H1 (cell line): Measurements from ENCODE around the gene AKR1D1. TPM values are rescaled to one million over a fixed set of nuclear protein-coding genes. Genes with fewer than 3 reads are reported as not detected.

ENCODE experiments used
- CTCF ChIA-PET: fragments of 300-600 bp; sonication (Branson Sonifier 250); formaldehyde crosslinking; loops from one replicate; lab custom pipeline; 2021; ENCODE audit not compliant: partially characterized antibody; lab: Charles Lee
- POLR2A ChIA-PET: fragments of 300-600 bp; sonication (Branson Sonifier 250); formaldehyde crosslinking; loops from one replicate; lab custom pipeline; 2021; ENCODE audit warnings: inconsistent platforms; ENCODE audit not compliant: partially characterized antibody; lab: Charles Lee
- DNase-seq, 2 experiments: peaks; one replicate each; pipeline versions ENCODE4 v3.0.0 to v3.0.0-alpha.2; 2010 to 2022; ENCODE audit warnings: low spot score in 2 of 2, low read depth in 1 of 2, mixed read lengths in 1 of 2
- FAIRE-seq: peaks from 2 replicates; lab custom pipeline; 2011; peaks lifted over from hg19 to GRCh38; lab: Jason Lieb, UNC
- H2AFZ ChIP-seq: 2 replicates; pipeline ENCODE4 v1.8.1; 2012; ENCODE audit warnings: low read length, inconsistent platforms
- H2AK5ac ChIP-seq: 2 replicates; pipeline ENCODE4 v1.6.1; 2013; ENCODE audit warnings: low read depth, low read length
- H2BK120ac ChIP-seq: replicated peaks from 2 replicates; pipeline ENCODE3; 2013; ENCODE audit warnings: low read depth, low read length, inconsistent platforms
- H2BK12ac ChIP-seq: 2 replicates; pipeline ENCODE4 v1.6.1; 2013; ENCODE audit warnings: low read depth, low read length
- H2BK15ac ChIP-seq: 2 replicates; pipeline ENCODE4 v1.6.1; 2013; ENCODE audit warnings: low read length
- H2BK20ac ChIP-seq: 2 replicates; pipeline ENCODE4 v1.6.1; 2013; ENCODE audit warnings: low read length
- H2BK5ac ChIP-seq: 2 replicates; pipeline ENCODE4 v1.6.1; 2013; ENCODE audit warnings: low read depth, low read length
- H3K14ac ChIP-seq: 2 replicates; pipeline ENCODE4 v1.6.1; 2013; ENCODE audit warnings: inconsistent platforms; ENCODE audit not compliant: insufficient read length
- H3K18ac ChIP-seq: 2 replicates; pipeline ENCODE4 v1.6.1; 2013; ENCODE audit warnings: low read length; ENCODE audit errors: extremely low read depth
- H3K23ac ChIP-seq: 2 replicates; pipeline ENCODE4 v1.6.1; 2013; ENCODE audit warnings: inconsistent platforms; ENCODE audit not compliant: insufficient read length
- H3K23me2 ChIP-seq: 2 replicates; pipeline ENCODE4 v1.6.1; 2013; ENCODE audit warnings: low read depth, low read length
- H3K27ac ChIP-seq: 2 replicates; pipeline ENCODE4 v1.6.1; 2011; ENCODE audit warnings: low read depth, low read length, inconsistent platforms
- H3K27me3 ChIP-seq, 4 experiments: replicated peaks in 1 of 4; 1 replicate in 1 of 4; 2 replicates in 3 of 4; pipeline versions ENCODE4 v1.6.1 to v1.8.1; 2011 to 2013; ENCODE audit warnings: low read length in 3 of 4, mild to moderate bottlenecking in 3 of 4, inconsistent platforms in 2 of 4, mixed read lengths in 2 of 4, moderate library complexity in 1 of 4; ENCODE audit not compliant: control insufficient read depth in 3 of 4, insufficient read depth in 3 of 4; ENCODE audit errors: extremely low read depth in 1 of 4
- H3K36me3 ChIP-seq, 4 experiments: 2 replicates each; pipeline versions ENCODE4 v1.6.1 to v1.8.1; 2011 to 2013; ENCODE audit warnings: mild to moderate bottlenecking in 4 of 4, low read length in 3 of 4, moderate library complexity in 2 of 4, control low read depth in 1 of 4, inconsistent platforms in 1 of 4; ENCODE audit not compliant: insufficient read depth in 4 of 4, control insufficient read depth in 2 of 4
- H3K4ac ChIP-seq: replicated peaks from 2 replicates; pipeline ENCODE3; 2013; ENCODE audit warnings: low read length, low read depth, mixed read lengths, inconsistent platforms; ENCODE audit not compliant: insufficient read length
- H3K4me1 ChIP-seq, 4 experiments: replicated peaks in 1 of 4; 1 replicate in 1 of 4; 2 replicates in 3 of 4; pipeline versions ENCODE4 v1.6.1 to v1.8.1; 2011 to 2013; ENCODE audit warnings: low read length in 3 of 4, inconsistent platforms in 2 of 4, mixed read lengths in 1 of 4; ENCODE audit not compliant: insufficient read depth in 4 of 4, control insufficient read depth in 3 of 4
- H3K4me2 ChIP-seq, 2 experiments: 2 replicates each; pipeline versions ENCODE4 v1.6.1 to v1.8.1; 2011 to 2013; ENCODE audit warnings: low read depth in 2 of 2, low read length in 2 of 2, control low read depth in 1 of 2, inconsistent platforms in 1 of 2, mild to moderate bottlenecking in 1 of 2; ENCODE audit not compliant: insufficient read depth in 1 of 2
- H3K4me3 ChIP-seq, 4 experiments: fragments of 200-600, 300-600 bp in 1 of 4; sonication (generic), shearing (Covaris generic), sonication (Bioruptor Twin) in 1 of 4; 2 replicates each; pipeline versions ENCODE4 v1.5.1 to v1.8.1; 2011 to 2016; ENCODE audit warnings: low read length in 4 of 4, low read depth in 3 of 4, control low read depth in 2 of 4, inconsistent platforms in 2 of 4, mild to moderate bottlenecking in 2 of 4, mixed read lengths in 1 of 4, moderate library complexity in 1 of 4; ENCODE audit not compliant: insufficient read depth in 2 of 4; ENCODE audit errors: extremely low read depth in 1 of 4
- H3K56ac ChIP-seq: replicated peaks from 2 replicates; pipeline ENCODE3; 2013; ENCODE audit warnings: low read depth, mild to moderate bottlenecking, mixed read lengths, low read length, inconsistent platforms; ENCODE audit not compliant: insufficient read length
- H3K79me1 ChIP-seq: 2 replicates; pipeline ENCODE4 v1.6.1; 2013; ENCODE audit warnings: low read depth, low read length, control low read depth
- H3K79me2 ChIP-seq, 2 experiments: 2 replicates each; pipeline versions ENCODE4 v1.6.1 to v1.8.1; 2012 to 2013; ENCODE audit warnings: low read length in 2 of 2, mild to moderate bottlenecking in 2 of 2, inconsistent platforms in 1 of 2; ENCODE audit not compliant: insufficient read depth in 2 of 2, control insufficient read depth in 1 of 2
- H3K9ac ChIP-seq, 4 experiments: replicated peaks in 1 of 4; 1 replicate in 1 of 4; 2 replicates in 3 of 4; pipeline versions ENCODE4 v1.6.1 to v1.8.1; 2011 to 2013; ENCODE audit warnings: low read depth in 3 of 4, low read length in 3 of 4, control low read depth in 2 of 4, mild to moderate bottlenecking in 2 of 4, moderate library complexity in 2 of 4, inconsistent platforms in 1 of 4; ENCODE audit errors: extremely low read depth in 1 of 4
- H3K9me3 ChIP-seq, 2 experiments: 2 replicates each; pipeline versions ENCODE4 v1.6.1 to v1.8.1; 2012 to 2013; ENCODE audit warnings: mild to moderate bottlenecking in 2 of 2, moderate library complexity in 2 of 2, control low read depth in 1 of 2, inconsistent platforms in 1 of 2, low read depth in 1 of 2, low read length in 1 of 2, mixed read lengths in 1 of 2; ENCODE audit not compliant: insufficient read depth in 2 of 2
- H4K20me1 ChIP-seq, 2 experiments: replicated peaks in 1 of 2; 2 replicates each; pipeline versions ENCODE3 to v1.8.1; 2011 to 2013; ENCODE audit warnings: inconsistent platforms in 2 of 2, low read length in 2 of 2, mild to moderate bottlenecking in 1 of 2; ENCODE audit not compliant: insufficient read depth in 2 of 2, control insufficient read depth in 1 of 2
- H4K5ac ChIP-seq: 2 replicates; pipeline ENCODE4 v1.6.1; 2013; ENCODE audit warnings: low read length, low read depth, mixed read lengths, inconsistent platforms; ENCODE audit not compliant: insufficient read length
- H4K8ac ChIP-seq: 2 replicates; pipeline ENCODE4 v1.8.0; 2013; ENCODE audit warnings: mild to moderate bottlenecking, moderate library complexity, low read length, inconsistent platforms; ENCODE audit not compliant: insufficient read depth; ENCODE audit errors: extremely low read depth
- H4K91ac ChIP-seq: replicated peaks from 2 replicates; pipeline ENCODE3; 2013; ENCODE audit warnings: low read length, mixed read lengths, inconsistent platforms; ENCODE audit not compliant: insufficient read length
- GABPA ChIP-seq: IDR thresholded peaks from 2 replicates; pipeline ENCODE4 v1.6.1; 2011; ENCODE audit warnings: mild to moderate bottlenecking, low read length, moderate library complexity, borderline replicate concordance; ENCODE audit not compliant: insufficient read depth
- KDM5A ChIP-seq: fragments of 200-600 bp; IDR thresholded peaks from 2 replicates; pipeline ENCODE4 v1.7.1; 2012; ENCODE audit warnings: mild to moderate bottlenecking, low read length, inconsistent platforms, mixed read lengths
- WGBS, 2 experiments: shearing (Covaris generic) in 1 of 2; methylation state at CpG; one replicate each; pipeline versions ENCODE4 v1.1.6 to v1.1.7; 2013 to 2015; ENCODE audit warnings: low lambda C conversion rate in 2 of 2, mixed read lengths in 2 of 2, inconsistent platforms in 1 of 2, low coverage in 1 of 2, missing lambda C conversion rate in 1 of 2; ENCODE audit not compliant: insufficient replicate concordance in 2 of 2, insufficient coverage in 1 of 2, insufficient read length in 1 of 2; ENCODE audit errors: extremely low coverage in 1 of 2, missing lambda C conversion rate in 1 of 2; 5-methylcytosine and 5-hydroxymethylcytosine counted together
- polyA plus RNA-seq, 7 experiments: library from polyadenylated mRNA; depleted of rRNA in 3 of 7; stranded (reverse) in 5 of 7; unstranded in 2 of 7; fragments of >200 nt in 5 of 7; fragments of 200-250 nt in 2 of 7; gene quantifications; 1 replicate in 5 of 7; 2 replicates in 1 of 7; 4 replicates in 1 of 7; pipeline versions ENCODE4 v1.2.1 to v1.2.3, GENCODE V29; 2011 to 2013; ENCODE audit warnings: missing spikeins in 2 of 7, mixed read lengths in 2 of 7
- total RNA-seq: library from RNA; stranded (reverse); fragmentation: NEBNext Ultra II Directional; extraction: Animal tissue kit (Norgen Biotek cat#: 25700); gene quantifications from 2 replicates; pipeline ENCODE4 v1.2.1, GENCODE V29; 2021

The AKR1D1 gene
- total and polyA plus RNA-seq, 2 of the 8 experiments (the other 6 are each of a cell fraction or from before 2014, with no cell fraction given): not detected

- no peaks in the 10 kb centered on the region for H3K79me2 ChIP-seq
- no peak overlapping the region for H3K9ac ChIP-seq
- H2AK5ac ChIP-seq: no peak overlapping the region
- H3K4me3 ChIP-seq: no peak overlapping the region
- H4K8ac ChIP-seq: no peak overlapping the region
- H2AFZ ChIP-seq: no peak overlapping the region
- FAIRE-seq: no peak
- no peak overlapping the region for H3K14ac ChIP-seq
- no peak overlapping the region for H3K23ac ChIP-seq
- H3K79me1 ChIP-seq: no peaks in the 10 kb centered on the region
- H2BK5ac ChIP-seq: no peak overlapping the region
- no peak overlapping the region for H2BK20ac ChIP-seq
- DNase-seq: no peak
- no peaks in the 10 kb centered on the region for H3K9me3 ChIP-seq
- H3K4ac ChIP-seq: no peak overlapping the region
- H3K27me3 ChIP-seq: no peaks in the 10 kb centered on the region
- no peak overlapping the region for H3K27ac ChIP-seq
- H2BK120ac ChIP-seq: no peak overlapping the region
- no peaks in the 10 kb centered on the region for H4K20me1 ChIP-seq
- no peak overlapping the region for H3K56ac ChIP-seq
- no peak overlapping the region for H2BK15ac ChIP-seq
- no peak overlapping the region for H3K4me2 ChIP-seq
- ChIA-PET POLR2A (interaction anchor here (1.5 kb wide), 1 partner anchor 392 kb away, joined by 3 read pairs; no protein-coding TSS in a partner anchor), CTCF (interaction anchor here (1.4 kb wide), 1 partner anchor 142 kb away, joined by 4 read pairs; no protein-coding TSS in a partner anchor)
- H2BK12ac ChIP-seq: no peak overlapping the region
- peaks cover 1 to 4% (median 3%) of the 10 kb centered on the region in 4 experiments; a peak in 5 of 7 replicates for H3K4me1 ChIP-seq
- no peak overlapping the region for H4K91ac ChIP-seq
- H3K23me2 ChIP-seq: no peaks in the 10 kb centered on the region
- TF ChIP-seq GABPA (no peak), KDM5A (no peak)
- no peak overlapping the region for H3K18ac ChIP-seq
- 90% methylated on average over 1 of the region's 1 CpG; no CpG with 5 or more reads in 1 of the 2 experiments for WGBS, 2 experiments
- H3K36me3 ChIP-seq: no peaks in the 10 kb centered on the region
- H4K5ac ChIP-seq: no peak overlapping the region
Observed at GRCh38 chr7:138065827-138066226, 10.4 kb upstream of the AKR1D1 start.
